ENCODE results near the gene COL5A1.

The COL5A1 gene

DNA sequence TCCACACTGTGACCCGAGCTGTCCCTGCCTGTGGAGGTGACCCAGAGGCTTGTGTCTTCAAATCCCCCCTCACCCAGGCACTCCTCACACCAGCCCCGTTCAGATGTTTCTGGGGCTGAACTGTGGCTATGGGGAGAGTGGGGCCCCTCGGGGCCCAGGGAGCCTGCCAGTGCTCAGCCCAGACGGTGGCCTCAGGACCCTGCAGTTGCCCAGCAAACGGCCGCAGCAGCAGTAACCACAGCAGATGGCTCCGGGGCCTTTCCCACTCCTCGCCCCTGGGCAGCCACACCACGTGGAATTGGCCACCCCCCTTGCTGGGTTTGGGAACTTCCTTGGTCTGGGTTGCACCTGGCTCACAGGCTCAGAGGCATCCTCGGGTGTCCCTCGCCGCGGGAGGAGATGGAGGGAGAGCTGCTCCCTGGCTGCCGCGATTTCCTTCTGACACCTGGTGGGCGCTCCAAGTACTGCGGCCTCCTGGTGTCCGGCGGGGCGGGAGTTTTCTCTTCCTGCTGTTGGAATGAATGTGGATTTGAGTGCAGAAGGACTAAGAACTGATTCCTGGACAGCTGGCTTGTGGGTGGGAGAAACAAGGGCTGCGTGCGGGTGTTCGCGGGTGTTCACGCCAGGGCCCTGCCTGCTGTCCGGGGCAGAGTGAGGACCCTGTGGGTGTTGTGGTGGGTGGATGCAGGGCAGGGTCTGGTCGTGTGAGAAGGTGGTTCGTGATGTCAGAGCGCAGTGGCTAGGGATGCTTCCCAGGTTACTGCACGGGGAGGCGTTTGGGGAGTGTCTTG, 97.5 kb downstream of the COL5A1 start:
- Histone ChIP-seq H3K4me2 (ENCODE audit: low read length) (no peak overlapping the region), H3K4me3 (ENCODE audit: low read depth, low read length) (no peak overlapping the region), H3K27ac (no peak overlapping the region), H3K9ac (no peak overlapping the region), H2AFZ (no peak overlapping the region), H3K9me3 (ENCODE audit: control insufficient read depth, low read length) (no peaks in the 10 kb centered on the region), H3K36me3 (ENCODE audit: control insufficient read depth, insufficient read depth, low read length) (no peaks in the 10 kb centered on the region), H3K27me3 (ENCODE audit: control insufficient read depth, insufficient read depth, low read length) (no peaks in the 10 kb centered on the region), H3K79me2 (no peaks in the 10 kb centered on the region), H3K4me1 (no peaks in the 10 kb centered on the region)
- TF ChIP-seq, protein P1, sequence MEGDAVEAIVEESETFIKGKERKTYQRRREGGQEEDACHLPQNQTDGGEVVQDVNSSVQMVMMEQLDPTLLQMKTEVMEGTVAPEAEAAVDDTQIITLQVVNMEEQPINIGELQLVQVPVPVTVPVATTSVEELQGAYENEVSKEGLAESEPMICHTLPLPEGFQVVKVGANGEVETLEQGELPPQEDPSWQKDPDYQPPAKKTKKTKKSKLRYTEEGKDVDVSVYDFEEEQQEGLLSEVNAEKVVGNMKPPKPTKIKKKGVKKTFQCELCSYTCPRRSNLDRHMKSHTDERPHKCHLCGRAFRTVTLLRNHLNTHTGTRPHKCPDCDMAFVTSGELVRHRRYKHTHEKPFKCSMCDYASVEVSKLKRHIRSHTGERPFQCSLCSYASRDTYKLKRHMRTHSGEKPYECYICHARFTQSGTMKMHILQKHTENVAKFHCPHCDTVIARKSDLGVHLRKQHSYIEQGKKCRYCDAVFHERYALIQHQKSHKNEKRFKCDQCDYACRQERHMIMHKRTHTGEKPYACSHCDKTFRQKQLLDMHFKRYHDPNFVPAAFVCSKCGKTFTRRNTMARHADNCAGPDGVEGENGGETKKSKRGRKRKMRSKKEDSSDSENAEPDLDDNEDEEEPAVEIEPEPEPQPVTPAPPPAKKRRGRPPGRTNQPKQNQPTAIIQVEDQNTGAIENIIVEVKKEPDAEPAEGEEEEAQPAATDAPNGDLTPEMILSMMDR (IDR thresholded peaks at IDR 0.05) = peak; percentile 81

DNA sequence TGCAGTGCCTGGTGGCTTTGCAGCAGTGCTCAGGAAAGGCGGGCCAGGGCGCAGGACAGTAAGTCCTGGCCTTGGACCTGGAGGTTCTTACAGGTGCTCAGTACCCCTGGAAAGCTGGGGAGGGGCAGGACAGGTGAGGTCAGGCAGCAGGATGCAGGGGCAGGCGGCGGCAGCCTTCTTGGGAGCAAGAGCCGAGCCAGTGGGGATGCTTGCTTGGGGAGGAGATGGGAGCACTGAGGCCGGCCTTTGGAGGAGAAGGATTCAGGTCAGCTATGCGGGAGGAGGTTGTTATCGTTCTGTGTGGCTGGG, 98.0 kb downstream of the COL5A1 start:
- no peaks in the 10 kb centered on the region for H3K4me1 ChIP-seq

DNA sequence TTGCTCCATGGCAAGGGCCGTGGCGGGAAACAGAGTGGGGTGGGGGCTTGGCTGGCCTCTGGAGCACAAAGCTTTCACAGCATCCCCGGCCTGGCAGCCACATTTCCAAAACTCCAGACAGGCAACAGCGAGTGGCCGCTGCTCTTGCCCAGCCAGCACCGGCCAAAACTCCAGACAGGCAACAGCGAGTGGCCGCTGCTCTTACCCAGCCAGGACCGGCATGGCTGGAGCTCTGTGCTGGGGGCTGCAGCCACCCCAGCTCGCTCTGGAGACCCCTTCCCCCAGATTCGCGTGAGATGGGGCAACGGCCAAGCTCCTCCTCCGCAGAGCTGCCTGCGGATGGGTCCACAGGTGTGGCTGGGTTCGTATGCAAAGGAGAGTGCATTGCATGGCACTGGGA, 98.5 kb downstream of the COL5A1 start:
- Histone ChIP-seq H3K36me3 (ENCODE audit: control insufficient read depth, insufficient read depth, low read length) (no peaks in the 10 kb centered on the region), H3K4me2 (ENCODE audit: low read length) (no peak overlapping the region), H3K4me3 (ENCODE audit: low read depth, low read length) (no peak overlapping the region), H3K27me3 (ENCODE audit: control insufficient read depth, insufficient read depth, low read length) (no peaks in the 10 kb centered on the region), H3K9ac (no peak overlapping the region), H3K9me3 (ENCODE audit: control insufficient read depth, low read length) (no peaks in the 10 kb centered on the region), H2AFZ (no peak overlapping the region), H3K4me1 (no peaks in the 10 kb centered on the region), H3K79me2 (no peaks in the 10 kb centered on the region), H3K27ac (no peak overlapping the region)
- TF ChIP-seq, protein P1 (IDR thresholded peaks at IDR 0.05) = no peak

More for the DNA sequence above, 98.0 kb downstream of the COL5A1 start:
- Histone ChIP-seq H3K79me2 (no peaks in the 10 kb centered on the region), H3K9ac (no peak overlapping the region), H3K27ac (no peak overlapping the region), H3K36me3 (ENCODE audit: control insufficient read depth, insufficient read depth, low read length) (no peaks in the 10 kb centered on the region), H3K4me2 (ENCODE audit: low read length) (no peak overlapping the region), H3K4me3 (ENCODE audit: low read depth, low read length) (no peak overlapping the region), H3K9me3 (ENCODE audit: control insufficient read depth, low read length) (no peaks in the 10 kb centered on the region), H2AFZ (no peak overlapping the region), H3K27me3 (ENCODE audit: control insufficient read depth, insufficient read depth, low read length) (no peaks in the 10 kb centered on the region)
- TF ChIP-seq, protein P1 (IDR thresholded peaks at IDR 0.05) = no peak

DNA sequence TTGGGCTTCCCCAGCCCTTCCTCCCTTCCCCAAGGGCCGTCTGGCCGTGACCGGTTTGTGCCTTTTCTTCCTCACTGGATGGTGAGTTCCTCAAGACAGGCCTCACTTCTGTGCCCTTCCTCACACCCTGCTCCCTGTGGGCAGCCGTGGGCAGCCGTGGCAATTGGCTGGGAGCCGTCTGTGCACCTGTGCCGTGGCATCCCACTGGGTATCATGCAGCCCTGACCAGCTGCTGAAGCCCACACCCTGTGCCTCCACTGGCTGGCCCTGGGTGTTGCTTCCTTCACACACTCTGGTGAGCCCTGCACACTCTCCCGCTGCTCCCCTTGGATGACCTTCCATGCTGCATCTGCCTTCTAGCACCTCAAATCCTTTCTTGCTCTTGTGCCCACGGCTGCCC, 100.2 kb downstream of the COL5A1 start:
- TF ChIP-seq, protein P1 (IDR thresholded peaks at IDR 0.05) = no peak
- Histone ChIP-seq H3K27me3 (ENCODE audit: control insufficient read depth, insufficient read depth, low read length) (no peaks in the 10 kb centered on the region), H3K79me2 (no peaks in the 10 kb centered on the region), H3K9me3 (ENCODE audit: control insufficient read depth, low read length) (no peaks in the 10 kb centered on the region), H3K27ac (no peak overlapping the region), H3K4me2 (ENCODE audit: low read length) (no peak overlapping the region), H3K4me3 (ENCODE audit: low read depth, low read length) (no peak overlapping the region), H3K9ac (no peak overlapping the region), H3K36me3 (ENCODE audit: control insufficient read depth, insufficient read depth, low read length) (no peaks in the 10 kb centered on the region), H3K4me1 (no peaks in the 10 kb centered on the region), H2AFZ (no peak overlapping the region)
